Common myeloid progenitor, CD34-positive (primary cell): ENCODE measurements around the gene PHOX2B. TPM values are rescaled to one million over a fixed set of nuclear protein-coding genes. Genes with fewer than 3 reads are reported as not detected.

Experiments used
- CTCF ChIA-PET: fragments of 350-600 bp; sonication (Branson Sonifier 250); formaldehyde crosslinking; loops from one replicate; lab custom pipeline; 2021; ENCODE audit warnings: antibody characterized with exemption; lab: Charles Lee
- POLR2A ChIA-PET: fragments of 350-600 bp; sonication (Branson Sonifier 250); formaldehyde crosslinking; loops from one replicate; lab custom pipeline; 2021; ENCODE audit warnings: antibody characterized with exemption; lab: Charles Lee
- DNase-seq, 3 donors: peaks; one replicate each; pipeline versions ENCODE4 v3.0.0 to v3.0.0-alpha.2; 2013
- H3K27ac ChIP-seq, 2 experiments: 1 replicate in 1 of 2; 2 replicates in 1 of 2; pipeline ENCODE4 v1.7.0; 2013; ENCODE audit warnings: inconsistent platforms in 2 of 2, low read length in 2 of 2, mild to moderate bottlenecking in 2 of 2, low read depth in 1 of 2, moderate library complexity in 1 of 2; ENCODE audit not compliant: severe bottlenecking in 2 of 2, insufficient read depth in 1 of 2, poor library complexity in 1 of 2
- H3K27me3 ChIP-seq, 5 experiments: replicated peaks in 2 of 5; 1 replicate in 3 of 5; 2 replicates in 2 of 5; pipeline versions ENCODE4 v1.6.1 to v1.7.0; 2013; ENCODE audit warnings: low read length in 4 of 5, mild to moderate bottlenecking in 2 of 5, moderate library complexity in 2 of 5, inconsistent platforms in 1 of 5; ENCODE audit not compliant: insufficient read depth in 5 of 5, control insufficient read depth in 4 of 5
- H3K36me3 ChIP-seq, 4 experiments: 1 replicate in 2 of 4; 2 replicates in 2 of 4; pipeline versions ENCODE4 v1.6.1 to v1.7.0; 2013; ENCODE audit warnings: low read length in 3 of 4, control low read depth in 1 of 4, mild to moderate bottlenecking in 1 of 4; ENCODE audit not compliant: control insufficient read depth in 4 of 4, insufficient read depth in 4 of 4
- H3K4me1 ChIP-seq, 4 experiments: 1 replicate in 3 of 4; 2 replicates in 1 of 4; pipeline versions ENCODE4 v1.6.1 to v1.7.1; 2013; ENCODE audit warnings: low read length in 3 of 4, mild to moderate bottlenecking in 3 of 4, control low read depth in 1 of 4, inconsistent platforms in 1 of 4, moderate library complexity in 1 of 4; ENCODE audit not compliant: control insufficient read depth in 4 of 4, insufficient read depth in 4 of 4; ENCODE audit errors: control extremely low read depth in 1 of 4
- H3K4me3 ChIP-seq, 7 experiments: 1 replicate in 4 of 7; 2 replicates in 3 of 7; pipeline versions ENCODE4 v1.5.1 to v1.7.0; 2013; ENCODE audit warnings: mild to moderate bottlenecking in 7 of 7, low read length in 6 of 7, moderate library complexity in 6 of 7, inconsistent platforms in 2 of 7, low read depth in 2 of 7, control low read depth in 1 of 7; ENCODE audit not compliant: insufficient read depth in 4 of 7, control insufficient read depth in 1 of 7; ENCODE audit errors: extremely low read depth in 1 of 7
- H3K9me3 ChIP-seq, 5 experiments: 1 replicate in 4 of 5; 2 replicates in 1 of 5; pipeline versions ENCODE4 v1.6.1 to v1.7.1; 2013; ENCODE audit warnings: low read length in 4 of 5, mild to moderate bottlenecking in 2 of 5, inconsistent platforms in 1 of 5, low read depth in 1 of 5, moderate library complexity in 1 of 5; ENCODE audit not compliant: control insufficient read depth in 4 of 5, insufficient read depth in 2 of 5; ENCODE audit errors: control extremely low read depth in 1 of 5
- WGBS: methylation state at CpG from one replicate; pipeline ENCODE4 v1.1.5; 2013; ENCODE audit not compliant: insufficient coverage; 5-methylcytosine and 5-hydroxymethylcytosine counted together
- polyA plus RNA-seq: library from polyadenylated mRNA; unstranded; fragments of 120-200 nt; gene quantifications from one replicate; pipeline ENCODE4 v1.2.1, GENCODE V29; 2013

PHOX2B gene
- not detected for polyA plus RNA-seq

DNA sequence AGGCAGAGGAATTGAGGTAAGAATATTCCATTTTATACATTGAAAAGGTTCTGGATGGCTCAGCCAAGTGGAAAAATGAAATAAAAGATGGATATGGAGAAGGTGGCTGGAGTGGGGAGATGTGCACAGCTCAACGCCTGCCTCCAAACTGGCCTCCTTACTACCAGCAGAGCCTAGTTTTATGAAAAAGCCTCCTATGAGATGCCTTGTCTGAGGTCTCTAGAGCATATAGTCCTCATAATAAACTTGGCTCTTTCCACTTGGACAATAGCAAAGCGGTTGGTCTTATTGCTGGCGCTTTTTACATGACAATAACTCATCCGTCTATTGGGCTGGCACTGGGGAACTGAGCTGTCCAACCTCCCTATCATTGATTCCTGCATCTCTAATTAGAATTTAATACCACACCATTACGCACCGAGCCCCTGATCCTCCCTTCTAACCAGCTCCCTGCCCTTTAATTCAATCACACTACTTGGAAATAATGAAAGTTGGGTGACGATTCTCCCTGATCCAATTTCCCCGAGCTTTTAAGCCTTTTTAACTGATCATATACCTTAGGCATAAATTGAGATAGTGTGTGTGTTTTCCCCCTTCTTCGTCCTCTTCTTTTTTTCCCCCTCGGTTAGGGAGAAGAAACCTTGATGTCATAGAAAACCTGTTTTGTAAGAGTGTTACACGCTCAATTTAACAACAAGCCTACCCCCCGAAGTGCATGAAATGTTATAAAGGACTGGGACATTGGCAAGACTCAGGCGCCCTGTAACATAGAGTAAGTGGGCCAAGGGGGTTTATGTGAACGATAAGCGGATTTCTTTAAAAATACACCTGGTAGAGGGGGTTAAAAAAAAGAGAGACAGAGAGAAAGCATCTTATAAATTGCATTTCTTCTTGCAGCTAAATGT, at the start of gene PHOX2B:
TSS of gene PHOX2B (minus strand) at position 155 of the 905 bp plus-strand sequence. CDS start at position 40, 115 bp downstream.
- peaks cover 11 to 100% (median 73%) of the 10 kb centered on the region in 5 experiments for H3K27me3 ChIP-seq
- H3K36me3 ChIP-seq: no peaks in the 10 kb centered on the region
- 21% methylated on average over 7 of the region's 15 CpGs for WGBS
- ChIA-PET CTCF (interaction anchor here (1.3 kb wide), 1 partner anchor 468 kb away, joined by 4 read pairs; no protein-coding TSS in a partner anchor), POLR2A (no interaction called here)
- H3K4me1 ChIP-seq: peaks cover 0 to 15% (median 4%) of the 10 kb centered on the region in 4 experiments
- no peak within 1 kb of the TSS for H3K4me3 ChIP-seq
- peak in 2 of 3 donors; percentile 4 to 13 for DNase-seq
- peaks cover 0 to 14% (median 11%) of the 10 kb centered on the region in 5 experiments for H3K9me3 ChIP-seq
- no peak within 1 kb of the TSS for H3K27ac ChIP-seq

DNA sequence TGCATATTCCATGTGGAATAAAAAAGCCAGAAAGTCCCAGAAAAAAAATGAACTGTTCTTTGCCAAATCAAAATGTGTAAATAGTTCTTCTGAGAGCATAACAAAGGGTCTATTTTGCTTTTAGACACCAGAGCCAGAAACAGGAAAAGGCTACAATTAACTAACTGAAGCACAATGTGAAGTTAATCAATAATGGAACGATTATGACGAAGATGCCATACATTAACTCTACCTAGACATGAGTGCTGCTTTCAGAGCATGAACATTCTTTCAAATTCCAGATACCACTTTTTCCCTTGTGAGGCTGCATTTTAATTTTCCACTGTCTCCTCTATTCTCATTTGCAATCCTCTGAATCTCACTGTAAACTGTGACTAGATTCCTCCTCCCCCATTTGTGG, 48.7 kb upstream of the PHOX2B start:
- DNase-seq: no peak
- Histone ChIP-seq H3K9me3 (no peaks in the 10 kb centered on the region), H3K27me3 (peaks cover 8 to 61% (median 22%) of the 10 kb centered on the region in 5 experiments), H3K27ac (no peak overlapping the region), H3K36me3 (no peaks in the 10 kb centered on the region), H3K4me1 (no peaks in the 10 kb centered on the region), H3K4me3 (no peak overlapping the region)
- WGBS: 83% methylated on average over 2 of the region's 2 CpGs
- ChIA-PET POLR2A (no interaction called here), CTCF (no interaction called here)

DNA sequence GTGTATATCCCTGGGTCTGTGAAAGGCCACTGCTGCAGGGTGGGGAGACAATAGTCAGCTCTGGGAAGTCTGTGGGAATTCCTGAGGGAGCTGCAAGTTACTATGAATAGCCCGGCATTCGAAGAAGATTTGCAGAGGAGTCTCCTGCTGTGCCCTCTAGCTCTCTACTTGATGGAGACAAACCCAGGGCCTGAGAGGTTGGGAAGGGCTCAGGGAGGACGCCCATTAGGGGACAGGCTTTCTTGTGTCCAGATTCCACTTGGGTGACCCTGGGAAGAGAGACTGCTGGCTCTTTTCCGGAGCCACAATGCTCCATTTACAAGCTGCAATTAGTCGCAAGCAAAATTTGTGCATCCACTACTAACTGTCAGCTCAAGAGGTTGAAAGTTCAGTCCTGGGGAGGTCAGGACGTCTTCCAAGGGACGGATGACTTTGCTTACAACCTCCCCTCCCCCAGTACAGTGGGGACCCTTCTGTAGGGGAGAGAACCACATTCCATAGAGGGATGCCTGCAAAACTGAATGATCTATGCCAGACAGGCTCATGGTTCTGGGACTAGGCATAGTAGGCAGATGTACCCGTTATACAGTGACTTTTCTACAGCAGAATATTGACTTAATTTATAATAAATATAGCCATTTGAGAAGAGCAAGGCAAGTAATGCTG, 48.2 kb upstream of the PHOX2B start:
- H3K36me3 ChIP-seq: no peaks in the 10 kb centered on the region
- no peak overlapping the region for H3K27ac ChIP-seq
- H3K9me3 ChIP-seq: no peaks in the 10 kb centered on the region
- no peaks in the 10 kb centered on the region for H3K4me1 ChIP-seq
- H3K27me3 ChIP-seq: peaks cover 8 to 66% (median 22%) of the 10 kb centered on the region in 5 experiments
- ChIA-PET POLR2A (interaction anchor here (0.6 kb wide), 1 partner anchor 511 kb away, joined by 3 read pairs; no protein-coding TSS in a partner anchor), CTCF (interaction anchor here (1.4 kb wide), 1 partner anchor 91 kb away, joined by 3 read pairs; no protein-coding TSS in a partner anchor)
- no peak overlapping the region for H3K4me3 ChIP-seq
- no peak for DNase-seq
- 12% methylated on average over 7 of the region's 8 CpGs for WGBS

DNA sequence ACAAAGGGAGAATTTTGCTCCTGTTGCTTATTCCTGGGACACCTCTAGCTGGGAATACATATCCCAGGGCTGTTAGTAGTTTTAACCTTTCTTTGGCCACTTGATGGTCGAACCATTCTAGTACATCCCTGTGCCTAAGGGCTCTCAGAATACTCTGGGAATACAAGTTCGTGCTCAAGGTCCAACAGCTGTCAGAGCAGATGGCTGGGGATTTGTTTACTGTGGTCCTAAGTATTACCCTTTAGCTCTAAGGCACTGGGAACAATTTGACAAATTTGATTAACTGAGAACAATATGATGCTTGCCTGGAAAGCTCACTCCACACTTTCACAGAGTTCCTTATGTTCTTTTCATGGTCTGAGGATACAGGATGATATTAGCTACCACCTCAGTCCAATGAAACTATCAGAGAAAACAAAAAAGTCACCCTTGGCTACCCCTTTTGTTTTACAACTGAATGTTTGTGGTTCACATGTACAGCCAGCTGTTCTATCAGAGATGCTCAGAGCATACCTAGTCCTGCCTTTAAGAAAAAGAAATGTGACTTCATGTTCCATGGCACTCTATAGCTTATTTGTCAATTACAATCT, 47.4 kb upstream of the PHOX2B start:
- no peaks in the 10 kb centered on the region for H3K36me3 ChIP-seq
- DNase-seq: no peak
- H3K4me3 ChIP-seq: no peak overlapping the region
- 63% methylated on average over 2 of the region's 2 CpGs for WGBS
- H3K27me3 ChIP-seq: peaks cover 10 to 72% (median 22%) of the 10 kb centered on the region in 5 experiments
- no peaks in the 10 kb centered on the region for H3K4me1 ChIP-seq
- no peak overlapping the region for H3K27ac ChIP-seq
- POLR2A ChIA-PET: no interaction called here
- CTCF ChIA-PET: interaction anchor here (1.4 kb wide), 1 partner anchor 92 kb away, joined by 3 read pairs; no protein-coding TSS in a partner anchor
- H3K9me3 ChIP-seq: no peaks in the 10 kb centered on the region

DNA sequence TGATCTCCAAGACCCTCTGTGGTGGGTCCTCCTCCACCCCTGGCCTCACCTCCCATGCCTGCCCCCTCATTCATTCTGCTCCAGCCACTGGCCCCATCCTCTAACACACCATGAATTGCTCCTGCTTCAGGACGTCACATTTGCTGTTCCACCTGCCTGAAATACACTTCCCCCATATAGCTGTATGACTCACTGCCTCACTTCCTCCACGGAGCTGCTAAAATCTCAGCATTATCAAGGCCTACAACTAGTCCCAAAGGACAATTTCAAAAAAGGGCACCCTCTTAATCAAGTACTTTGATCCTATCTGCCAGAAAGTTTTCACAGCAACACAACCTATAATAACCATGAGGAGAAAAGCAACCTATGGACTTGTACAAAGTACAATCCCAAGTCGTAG, 43.6 kb upstream of the PHOX2B start:
- ChIA-PET CTCF (no interaction called here), POLR2A (no interaction called here)
- Histone ChIP-seq H3K27me3 (peaks cover 8 to 63% (median 20%) of the 10 kb centered on the region in 5 experiments), H3K9me3 (no peaks in the 10 kb centered on the region), H3K4me1 (no peaks in the 10 kb centered on the region), H3K36me3 (no peaks in the 10 kb centered on the region), H3K4me3 (no peak overlapping the region), H3K27ac (no peak overlapping the region)
- WGBS: 43% methylated on average over 2 of the region's 3 CpGs
- no peak for DNase-seq

DNA sequence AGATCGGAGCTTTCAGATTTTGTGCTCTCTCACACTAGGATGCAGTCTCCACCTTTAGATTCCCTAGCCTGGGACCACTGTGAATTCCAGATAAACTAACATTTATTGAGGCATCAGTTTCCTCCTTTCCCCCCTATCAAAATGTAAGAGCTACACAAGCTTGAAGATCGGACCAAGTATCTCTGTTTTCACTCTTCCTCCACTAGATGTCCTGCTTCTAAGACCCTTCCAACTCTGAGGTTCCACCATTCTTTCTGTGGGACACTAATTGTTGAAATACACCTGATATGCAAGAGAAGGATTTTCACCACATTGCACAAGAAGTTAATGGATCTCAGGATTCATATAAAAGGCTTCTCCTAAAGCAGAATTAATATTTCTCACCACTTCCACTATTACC, 43.0 kb upstream of the PHOX2B start:
- H3K4me1 ChIP-seq: no peaks in the 10 kb centered on the region
- WGBS: 85% methylated on average over 2 of the region's 2 CpGs
- no peak overlapping the region for H3K4me3 ChIP-seq
- H3K27me3 ChIP-seq: peaks cover 8 to 62% (median 18%) of the 10 kb centered on the region in 5 experiments
- ChIA-PET POLR2A (no interaction called here), CTCF (no interaction called here)
- DNase-seq: no peak
- H3K27ac ChIP-seq: no peak overlapping the region
- H3K36me3 ChIP-seq: no peaks in the 10 kb centered on the region
- H3K9me3 ChIP-seq: no peaks in the 10 kb centered on the region
